Thymus (tissue), 14 donors: ENCODE measurements around the gene CAPSL. TPM values are rescaled to one million over a fixed set of nuclear protein-coding genes. Genes with fewer than 3 reads are reported as not detected.
"Not testable (repeated sequence)": the region's sequence is repeated elsewhere in the genome, so short reads cannot be mapped to it uniquely, and the experiment has no call there.

Experiments used
- DNase-seq, 9 donors: peaks; one replicate each; pipeline ENCODE4 v3.0.0-alpha.2; 2013; ENCODE audit warnings: low spot score in 9 of 9, low read depth in 6 of 9, missing footprints in 1 of 9
- H3K27ac ChIP-seq, 2 donors: one replicate each; pipeline ENCODE4 v1.5.1; 2013; ENCODE audit warnings: control low read depth in 1 of 2, low read depth in 1 of 2, low read length in 1 of 2, mild to moderate bottlenecking in 1 of 2, moderate library complexity in 1 of 2
- H3K27me3 ChIP-seq, 2 donors: one replicate each; pipeline ENCODE4 v1.5.1; 2013; ENCODE audit warnings: low read length in 1 of 2; ENCODE audit not compliant: control insufficient read depth in 2 of 2, insufficient read depth in 1 of 2
- H3K36me3 ChIP-seq, 2 donors: one replicate each; pipeline ENCODE4 v1.5.1; 2013; ENCODE audit warnings: low read length in 1 of 2, mild to moderate bottlenecking in 1 of 2, moderate library complexity in 1 of 2; ENCODE audit not compliant: control insufficient read depth in 2 of 2, insufficient read depth in 2 of 2
- H3K4me1 ChIP-seq, 2 donors: one replicate each; pipeline ENCODE4 v1.5.1; 2013; ENCODE audit warnings: low read length in 2 of 2; ENCODE audit not compliant: control insufficient read depth in 2 of 2, insufficient read depth in 2 of 2
- H3K4me3 ChIP-seq, 2 donors: one replicate each; pipeline ENCODE4 v1.5.1; 2013; ENCODE audit warnings: low read length in 2 of 2, control low read depth in 1 of 2, mild to moderate bottlenecking in 1 of 2
- H3K9me3 ChIP-seq, 2 donors: one replicate each; pipeline ENCODE4 v1.5.1; 2013; ENCODE audit warnings: low read length in 1 of 2, mild to moderate bottlenecking in 1 of 2; ENCODE audit not compliant: control insufficient read depth in 2 of 2, insufficient read depth in 1 of 2
- WGBS: extraction: QIAGEN DNeasy Blood & Tissue Kit; methylation state at CpG from one replicate; pipeline ENCODE4 v1.1.7; 2013; 5-methylcytosine and 5-hydroxymethylcytosine counted together
- long read RNA-seq, 10 donors: transcript quantifications; one replicate each; lab custom pipeline, GENCODE V29; 2026
- polyA plus RNA-seq: library from polyadenylated mRNA; stranded (reverse); fragments of 200-250 nt; gene quantifications from one replicate; pipeline ENCODE4 v1.2.3, GENCODE V29; 2013
- total RNA-seq: library from RNA; stranded (reverse); fragments of 120-200 nt; gene quantifications from one replicate; pipeline ENCODE4 v1.2.4, GENCODE V29; 2013
- donor health status: healthy.

CAPSL gene
- total RNA-seq (4.0 TPM), polyA plus RNA-seq (2.6 TPM)
- long read RNA-seq, donor 1 = 0 reads
- long read RNA-seq, donor 2 = 0 reads
- long read RNA-seq, donor 3, transcript CAPSL-201 (5 exons, 969 nt) = major isoform, 5 of 5 reads
- long read RNA-seq, donor 3, partial matches to known transcripts = 0 of 5 reads
- long read RNA-seq, donor 3, other reads (novel, unspliced or antisense) = 0 of 5 reads
- long read RNA-seq, donor 4 = 0 reads
- long read RNA-seq, donor 5, partial matches to known transcripts = 0 of 3 reads
- long read RNA-seq, donor 5, other reads (novel, unspliced or antisense) = 0 of 3 reads
- long read RNA-seq, donor 6, partial matches to known transcripts = 0 of 1 reads
- long read RNA-seq, donor 6, other reads (novel, unspliced or antisense) = 0 of 1 reads
- long read RNA-seq, donor 7 = 0 reads
- long read RNA-seq, donor 8 = 0 reads
- long read RNA-seq, donor 9, partial matches to known transcripts = 0 of 1 reads
- long read RNA-seq, donor 9, other reads (novel, unspliced or antisense) = 0 of 1 reads
- long read RNA-seq, donor 10, partial matches to known transcripts = 0 of 1 reads
- long read RNA-seq, donor 10, other reads (novel, unspliced or antisense) = 0 of 1 reads

GRCh38 chr5:35938568-35939227, at the start of gene CAPSL:
TSS of gene CAPSL (minus strand) at chr5:35938622. CDS start at chr5:35921120, 17,502 bp downstream.
- Histone ChIP-seq H3K27ac (no peak within 1 kb of the TSS), H3K9me3 (no peaks in the 10 kb centered on the region), H3K27me3 (no peaks in the 10 kb centered on the region), H3K4me3 (no peak within 1 kb of the TSS), H3K4me1 (peaks cover 0 to 6% of the 10 kb centered on the region in 2 donors), H3K36me3 (no peaks in the 10 kb centered on the region)
- 68% methylated on average over 2 of the region's 2 CpGs for WGBS
- DNase-seq = peak in 3 of 9 donors; percentile 55 to 75 (median 59)

- 90% methylated on average over 3 of the region's 3 CpGs for WGBS
- Histone ChIP-seq H3K9me3 (peaks cover 0 to 4% of the 10 kb centered on the region in 2 donors), H3K27me3 (peaks cover 0 to 23% of the 10 kb centered on the region in 2 donors), H3K36me3 (no peaks in the 10 kb centered on the region), H3K27ac (no peak overlapping the region), H3K4me1 (peaks cover 0 to 4% of the 10 kb centered on the region in 2 donors), H3K4me3 (no peak overlapping the region)
- DNase-seq = no peak
These were observed 49.4 kb upstream of the CAPSL start for GRCh38 chr5:35987776-35988175.

- H3K9me3 ChIP-seq = peaks cover 2 to 7% of the 10 kb centered on the region in 2 donors
- no peaks in the 10 kb centered on the region for H3K27me3 ChIP-seq
- H3K4me1 ChIP-seq = no peaks in the 10 kb centered on the region
- no peaks in the 10 kb centered on the region for H3K36me3 ChIP-seq
- no peak overlapping the region for H3K27ac ChIP-seq
- no peak overlapping the region for H3K4me3 ChIP-seq
- DNase-seq = no peak
These were observed 41.3 kb upstream of the CAPSL start for GRCh38 chr5:35979715-35980114.

GRCh38 chr5:35976859-35977258, 38.4 kb upstream of the CAPSL start:
- not testable (repeated sequence) for H3K27me3 ChIP-seq, H3K27ac ChIP-seq, DNase-seq, H3K36me3 ChIP-seq, H3K4me1 ChIP-seq, H3K4me3 ChIP-seq, H3K9me3 ChIP-seq
- WGBS = 88% methylated on average over 3 of the region's 3 CpGs

- no peaks in the 10 kb centered on the region for H3K36me3 ChIP-seq
- 75% methylated on average over 4 of the region's 4 CpGs for WGBS
- H3K27me3 ChIP-seq = no peaks in the 10 kb centered on the region
- no peak for DNase-seq
- H3K9me3 ChIP-seq = no peaks in the 10 kb centered on the region
- no peak overlapping the region for H3K4me3 ChIP-seq
- no peak overlapping the region for H3K27ac ChIP-seq
- no peaks in the 10 kb centered on the region for H3K4me1 ChIP-seq
These were observed 36.1 kb upstream of the CAPSL start for GRCh38 chr5:35974570-35974969.

GRCh38 chr5:35971878-35972210, 33.4 kb upstream of the CAPSL start:
- Histone ChIP-seq H3K27ac (no peak overlapping the region), H3K4me3 (no peak overlapping the region), H3K36me3 (no peaks in the 10 kb centered on the region), H3K9me3 (no peaks in the 10 kb centered on the region), H3K4me1 (no peaks in the 10 kb centered on the region), H3K27me3 (no peaks in the 10 kb centered on the region)
- DNase-seq = no peak
- WGBS = 92% methylated on average over 5 of the region's 5 CpGs

- WGBS = 95% methylated on average over 4 of the region's 4 CpGs
- Histone ChIP-seq H3K36me3 (no peaks in the 10 kb centered on the region), H3K9me3 (no peaks in the 10 kb centered on the region), H3K27me3 (no peaks in the 10 kb centered on the region), H3K4me1 (no peaks in the 10 kb centered on the region), H3K27ac (no peak overlapping the region), H3K4me3 (no peak overlapping the region)
- DNase-seq = no peak
These were observed 32.9 kb upstream of the CAPSL start for GRCh38 chr5:35971186-35971877.

- Histone ChIP-seq H3K27ac (no peak overlapping the region), H3K9me3 (peaks cover 0 to 10% of the 10 kb centered on the region in 2 donors), H3K4me1 (no peaks in the 10 kb centered on the region), H3K4me3 (no peak overlapping the region), H3K27me3 (no peaks in the 10 kb centered on the region), H3K36me3 (no peaks in the 10 kb centered on the region)
- no peak for DNase-seq
- 68% methylated on average over 8 of the region's 8 CpGs for WGBS
These were observed 25.0 kb upstream of the CAPSL start for GRCh38 chr5:35963381-35963843.

GRCh38 chr5:35960328-35960727, 21.9 kb upstream of the CAPSL start:
- Histone ChIP-seq H3K4me1 (no peaks in the 10 kb centered on the region), H3K9me3 (peaks cover 0 to 10% of the 10 kb centered on the region in 2 donors), H3K27me3 (no peaks in the 10 kb centered on the region), H3K36me3 (no peaks in the 10 kb centered on the region), H3K4me3 (no peak overlapping the region), H3K27ac (no peak overlapping the region)
- DNase-seq = no peak
- WGBS = 86% methylated on average over 7 of the region's 7 CpGs
